Amniotic epithelial cell (primary cell): ENCODE measurements around the gene PHF5A.
A peak's percentile ranks its signal among the peaks of the same experiment; 100 is the strongest.
"Not testable (repeated sequence)": the region's sequence is repeated elsewhere in the genome, so short reads cannot be mapped to it uniquely, and the experiment has no call there.

Experiments
- DNase-seq: peaks from one replicate; pipeline ENCODE4 v3.0.0-alpha.2; 2010; ENCODE audit warnings: low read depth

Gene PHF5A

GRCh38 chr22:41488076-41488475 lies 19.6 kb upstream of the PHF5A start:
- no peak for DNase-seq

GRCh38 chr22:41487037-41487935 lies 18.8 kb upstream of the PHF5A start:
- peak; percentile 11 for DNase-seq

- DNase-seq: no peak
Measured at GRCh38 chr22:41485033-41485432, 16.5 kb upstream of the PHF5A start.

GRCh38 chr22:41482319-41482935 lies 13.9 kb upstream of the PHF5A start:
- peak; percentile 71 for DNase-seq

GRCh38 chr22:41481925-41482318 lies 13.4 kb upstream of the PHF5A start:
- no peak for DNase-seq

- no peak for DNase-seq
Measured at GRCh38 chr22:41481131-41481830, 12.8 kb upstream of the PHF5A start.

GRCh38 chr22:41480397-41480735 lies 11.9 kb upstream of the PHF5A start:
- peak; percentile 89 for DNase-seq

- DNase-seq: peak; percentile 59
Measured at GRCh38 chr22:41479671-41480396, 11.3 kb upstream of the PHF5A start.

GRCh38 chr22:41478891-41479521 lies 10.5 kb upstream of the PHF5A start:
- DNase-seq: peak; percentile 100

GRCh38 chr22:41478473-41478872 lies 10.0 kb upstream of the PHF5A start:
- no peak for DNase-seq

GRCh38 chr22:41474872-41475451 lies 6.5 kb upstream of the PHF5A start:
- DNase-seq: no peak

GRCh38 chr22:41471568-41471967 lies 3.1 kb upstream of the PHF5A start:
- DNase-seq: peak; percentile 69

GRCh38 chr22:41470886-41471285 lies 2.4 kb upstream of the PHF5A start:
- no peak for DNase-seq

- DNase-seq: no peak
Measured at GRCh38 chr22:41469218-41469851, 843 bp upstream of the PHF5A start.

- DNase-seq: no peak
Measured at GRCh38 chr22:41461901-41462300, 6.6 kb downstream of the PHF5A start.

GRCh38 chr22:41460071-41460470 lies 8.4 kb downstream of the PHF5A start:
- DNase-seq: not testable (repeated sequence)

GRCh38 chr22:41459431-41459830 lies 9.1 kb downstream of the PHF5A start:
- DNase-seq: no peak

- no peak for DNase-seq
Measured at GRCh38 chr22:41458161-41458728, 10.2 kb downstream of the PHF5A start.

- peak; percentile 100 for DNase-seq
Measured at GRCh38 chr22:41448189-41448808, 20.2 kb downstream of the PHF5A start.
